GM18498 (cell line): ENCODE measurements around the gene ERLEC1.

Experiments
- ATAC-seq: cut with Tn5 transposase; IDR thresholded peaks from one replicate; pipeline ENCODE4 v1.9.1; 2021; ENCODE audit warnings: mild to moderate bottlenecking, moderate library complexity; ENCODE audit not compliant: unreplicated experiment

Gene ERLEC1

GRCh38 chr2:53782676-53783075, 4.2 kb upstream of the ERLEC1 start:
- no peak for ATAC-seq

GRCh38 chr2:53784436-53784835, 2.4 kb upstream of the ERLEC1 start:
- ATAC-seq = no peak

- ATAC-seq = no peak
Measured at GRCh38 chr2:53785366-53785765, 1.5 kb upstream of the ERLEC1 start.

- peak; percentile 11 for ATAC-seq
Measured at GRCh38 chr2:53786352-53786704, 516 bp upstream of the ERLEC1 start.

- ATAC-seq = no peak
Measured at GRCh38 chr2:53787614-53788289, 908 bp downstream of the ERLEC1 start.

- ATAC-seq = no peak
Measured at GRCh38 chr2:53793261-53793660, 6.4 kb downstream of the ERLEC1 start.

GRCh38 chr2:53793821-53794220, 7.0 kb downstream of the ERLEC1 start:
- ATAC-seq = no peak

GRCh38 chr2:53801547-53801946, 14.7 kb downstream of the ERLEC1 start:
- no peak for ATAC-seq

GRCh38 chr2:53802617-53803151, 15.8 kb downstream of the ERLEC1 start:
- ATAC-seq = no peak

- no peak for ATAC-seq
Measured at GRCh38 chr2:53811601-53812000, 24.8 kb downstream of the ERLEC1 start.

GRCh38 chr2:53813151-53813550, 26.3 kb downstream of the ERLEC1 start:
- no peak for ATAC-seq

GRCh38 chr2:53818854-53819435, 32.1 kb downstream of the ERLEC1 start:
- no peak for ATAC-seq

- no peak for ATAC-seq
Measured at GRCh38 chr2:53819634-53820033, 32.8 kb downstream of the ERLEC1 start.

GRCh38 chr2:53820048-53820447, 33.2 kb downstream of the ERLEC1 start:
- ATAC-seq = no peak

GRCh38 chr2:53820711-53821110, 33.9 kb downstream of the ERLEC1 start:
- ATAC-seq = no peak

GRCh38 chr2:53821810-53822209, 35.0 kb downstream of the ERLEC1 start:
- ATAC-seq = no peak

- ATAC-seq = peak; percentile 54
Measured at GRCh38 chr2:53823639-53824038, 36.8 kb downstream of the ERLEC1 start.

- ATAC-seq = no peak
Measured at GRCh38 chr2:53826030-53826410, 39.2 kb downstream of the ERLEC1 start.

- ATAC-seq = no peak
Measured at GRCh38 chr2:53826587-53827397, 39.9 kb downstream of the ERLEC1 start.

- no peak for ATAC-seq
Measured at GRCh38 chr2:53827398-53828175, 40.7 kb downstream of the ERLEC1 start.

GRCh38 chr2:53828331-53828730, 41.5 kb downstream of the ERLEC1 start:
- no peak for ATAC-seq
